ENCODE measurements around the gene IVD.

IVD gene

DNA sequence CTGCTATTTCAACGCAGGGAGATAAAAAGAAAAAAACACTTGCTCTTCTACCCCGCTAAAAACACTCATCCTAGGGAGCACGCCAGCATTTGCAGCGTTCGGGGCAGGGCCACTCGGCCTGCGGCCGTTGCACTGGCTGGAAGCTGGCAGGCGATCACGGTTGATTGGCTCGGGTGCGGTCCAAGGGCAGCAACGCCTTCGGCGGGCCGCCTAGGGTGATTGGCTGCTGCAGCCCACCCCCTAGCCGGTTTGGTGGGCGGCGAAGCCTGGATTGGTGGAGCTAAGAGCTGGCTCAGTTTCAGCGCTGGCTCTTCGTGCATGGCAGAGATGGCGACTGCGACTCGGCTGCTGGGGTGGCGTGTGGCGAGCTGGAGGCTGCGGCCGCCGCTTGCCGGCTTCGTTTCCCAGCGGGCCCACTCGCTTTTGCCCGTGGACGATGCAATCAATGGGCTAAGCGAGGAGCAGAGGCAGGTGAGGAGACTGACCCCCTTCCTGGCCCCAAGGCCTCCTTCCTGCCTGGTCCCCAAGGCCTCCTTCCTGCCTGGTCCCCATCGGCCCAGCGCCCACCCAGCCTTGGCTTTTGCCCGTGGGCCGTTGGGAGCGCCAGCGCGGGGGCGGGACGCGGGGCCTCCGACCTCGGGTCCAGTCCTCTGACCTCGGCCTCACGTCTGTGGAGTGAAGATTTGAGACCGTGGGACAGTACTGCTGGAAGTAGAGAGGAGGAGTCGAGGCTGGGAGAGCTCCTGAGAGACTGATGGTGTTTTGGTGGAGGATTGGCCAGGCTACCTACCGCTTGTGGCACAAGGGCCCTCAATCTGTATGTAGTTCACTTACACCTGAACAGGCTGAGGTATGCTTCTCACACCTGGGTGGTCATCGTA is at the start of gene IVD:
IVD (plus strand) TSS at position 295 of the 881 bp plus-strand sequence; CDS start at position 328, 33 bp downstream.
- DNase-seq (ENCODE audit: extremely low read depth in 1 of 2, low read depth in 1 of 2): peak; percentile 90 to 92

DNA sequence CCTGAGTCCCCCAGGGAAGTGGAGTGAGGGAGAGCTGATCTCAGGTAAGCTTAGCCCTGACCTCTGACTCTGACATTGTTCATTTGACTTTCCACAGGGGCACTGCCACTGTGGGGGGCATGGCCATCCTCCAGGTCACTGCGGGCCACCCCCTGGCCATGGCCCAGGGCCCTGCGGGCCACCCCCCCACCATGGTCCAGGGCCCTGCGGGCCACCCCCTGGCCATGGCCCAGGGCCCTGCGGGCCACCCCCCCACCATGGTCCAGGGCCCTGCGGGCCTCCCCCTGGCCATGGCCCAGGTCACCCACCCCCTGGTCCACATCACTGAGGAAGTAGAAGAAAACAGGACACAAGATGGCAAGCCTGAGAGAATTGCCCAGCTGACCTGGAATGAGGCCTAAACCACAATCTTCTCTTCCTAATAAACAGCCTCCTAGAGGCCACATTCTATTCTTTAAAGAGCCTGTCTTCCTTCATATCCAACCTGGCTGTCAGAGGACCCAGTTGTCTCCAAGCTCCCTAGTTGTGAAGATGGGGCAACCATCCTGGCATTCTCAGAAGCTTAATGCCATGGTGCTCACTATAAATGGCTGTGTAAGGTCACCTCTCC is 49.5 kb upstream of the IVD start:
- no peak for DNase-seq (ENCODE audit: extremely low read depth in 1 of 2, low read depth in 1 of 2)

DNA sequence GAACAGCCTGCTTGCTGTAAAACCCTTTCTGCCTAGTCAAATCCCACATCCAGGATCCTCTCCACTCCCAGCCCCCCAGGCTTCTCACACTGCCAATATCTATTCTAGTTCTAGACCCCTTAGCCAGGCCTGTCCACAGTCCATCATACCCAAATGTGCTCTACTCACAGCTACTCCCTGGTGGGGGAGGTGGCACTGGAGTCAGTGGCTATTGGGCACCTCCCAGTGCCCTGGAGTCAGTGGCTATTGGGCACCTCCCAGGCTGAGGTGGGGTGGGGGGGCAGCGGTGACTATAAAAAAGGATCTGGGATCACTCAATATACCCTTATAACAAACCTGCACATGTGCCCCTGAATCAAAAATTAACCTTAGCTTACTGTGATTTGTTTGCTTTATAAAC is 48.3 kb upstream of the IVD start:
- no peak for DNase-seq (ENCODE audit: extremely low read depth in 1 of 2, low read depth in 1 of 2)

DNA sequence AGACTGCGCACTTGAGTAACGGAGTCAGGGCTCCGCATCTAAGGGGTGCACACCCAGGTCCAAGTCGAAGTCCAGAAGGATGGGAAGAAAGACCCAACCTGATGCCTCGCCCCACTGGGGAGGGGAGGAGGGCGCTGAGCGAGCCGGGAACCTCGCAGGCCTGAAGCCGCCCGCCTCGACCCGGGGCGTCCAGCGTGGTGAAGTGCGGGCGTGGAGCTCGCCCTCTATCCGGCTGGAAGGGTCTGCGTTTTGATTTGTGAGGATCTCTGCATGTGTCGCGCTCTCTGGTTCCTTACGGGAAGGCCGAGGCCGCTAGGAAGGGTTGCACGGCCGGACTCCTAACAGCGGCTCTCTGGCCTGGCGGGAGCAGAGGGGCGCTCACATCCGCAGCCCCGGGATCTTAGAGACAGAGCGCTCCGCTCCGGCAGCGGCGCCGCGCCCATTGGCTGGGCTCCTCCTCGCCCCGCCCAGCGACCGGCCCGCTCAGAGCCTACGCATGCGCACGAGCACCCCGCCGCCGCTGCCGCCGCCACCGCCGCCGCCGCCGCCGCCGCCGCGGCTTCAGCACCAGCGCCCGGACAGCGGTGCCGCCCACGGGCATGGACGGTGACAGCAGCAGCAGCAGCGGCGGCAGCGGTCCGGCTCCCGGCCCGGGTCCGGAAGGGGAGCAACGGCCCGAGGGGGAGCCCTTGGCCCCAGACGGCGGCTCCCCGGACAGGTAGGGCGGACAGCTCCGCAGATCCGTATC is 47.7 kb upstream of the IVD start, which contains the start of gene DISP2:
DISP2 (plus strand) TSS at position 497 of the 748 bp plus-strand sequence; CDS start at position 600, 103 bp downstream.
- DNase-seq (ENCODE audit: extremely low read depth in 1 of 2, low read depth in 1 of 2): peak; percentile 70 to 72

DNA sequence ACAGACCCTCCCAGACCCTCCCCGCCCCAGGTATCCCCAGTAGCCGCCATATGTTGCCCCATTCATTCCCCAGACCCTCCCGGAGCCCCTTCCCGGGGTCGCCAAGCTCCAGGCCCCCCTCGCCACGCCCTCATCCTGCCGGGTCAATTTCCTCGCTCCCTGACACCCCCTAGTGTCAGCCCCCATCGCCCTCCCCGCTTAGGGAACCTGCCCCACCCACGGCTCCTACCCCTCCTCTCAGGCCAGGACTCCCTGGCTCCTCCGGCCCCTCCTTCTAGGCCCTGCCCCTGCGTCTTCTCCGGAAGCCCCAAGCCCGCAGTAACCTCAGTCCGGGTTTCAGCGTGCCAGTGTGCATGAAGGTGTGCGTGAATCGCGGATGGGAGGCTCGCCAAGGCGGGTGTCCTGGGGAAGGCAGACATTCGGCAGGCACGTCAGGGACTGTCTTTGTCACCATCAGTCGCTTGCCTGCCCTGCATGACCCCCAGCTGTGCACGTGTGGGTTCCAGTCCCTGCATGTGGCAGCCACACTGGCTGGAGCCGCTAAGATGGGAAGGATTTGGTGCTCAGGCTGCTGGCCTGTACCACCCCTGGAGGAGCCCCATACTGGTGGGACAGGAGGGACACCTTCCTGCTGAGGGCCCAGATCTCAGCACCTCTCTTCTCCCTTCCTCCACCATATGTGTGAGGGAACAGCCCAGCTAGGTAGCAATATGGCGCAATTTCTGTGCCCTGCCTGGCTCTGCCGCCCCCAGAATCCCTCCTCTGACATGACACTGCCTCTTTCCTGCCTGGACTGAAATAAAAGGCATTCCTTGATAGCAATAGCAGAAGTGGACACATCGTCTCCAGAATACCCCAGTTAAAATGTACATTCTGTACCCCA is 46.9 kb upstream of the IVD start:
- peak in 1 of 2 donors; percentile 10 for DNase-seq (ENCODE audit: extremely low read depth in 1 of 2, low read depth in 1 of 2)

DNA sequence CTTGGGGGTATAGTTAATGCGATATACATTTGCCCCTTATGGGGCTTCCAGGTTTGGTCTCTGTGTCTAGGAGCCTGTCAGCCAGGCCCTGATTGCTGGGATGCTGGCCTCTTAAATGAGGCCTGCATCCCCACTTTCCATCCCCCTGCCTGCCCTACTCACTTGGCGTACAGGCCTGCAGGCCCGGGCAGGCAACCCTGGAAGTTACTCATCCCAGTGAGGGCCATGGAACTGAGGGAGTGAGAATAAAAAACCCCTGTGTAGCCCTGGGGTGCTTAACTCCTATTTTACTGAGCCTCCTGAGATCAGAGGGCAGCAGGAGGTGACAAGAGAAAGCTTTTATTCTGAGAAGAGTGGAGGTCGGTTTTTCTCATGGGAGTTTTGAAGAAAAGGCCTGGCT is 45.6 kb upstream of the IVD start:
- DNase-seq (ENCODE audit: extremely low read depth in 1 of 2, low read depth in 1 of 2): no peak

DNA sequence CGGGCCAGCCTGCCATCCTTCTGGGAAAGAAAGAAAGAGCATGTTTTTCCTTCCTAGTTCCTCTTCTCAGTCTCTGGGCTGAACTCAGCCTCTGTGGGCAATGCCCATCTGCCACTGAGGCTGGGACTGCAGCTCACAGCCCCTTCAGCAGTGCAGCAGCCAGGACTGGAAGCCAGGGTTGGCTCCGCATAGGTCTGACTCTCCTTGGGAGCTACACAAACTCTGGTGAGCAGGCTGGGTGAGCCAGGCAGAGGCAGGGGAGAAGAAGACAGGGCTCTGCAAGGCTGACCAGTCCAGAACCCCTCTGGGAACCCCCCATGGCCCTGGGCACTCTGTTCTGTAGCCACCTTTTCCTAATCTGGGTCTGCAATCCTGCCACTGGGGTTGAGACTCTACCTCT is 44.0 kb upstream of the IVD start:
- no peak for DNase-seq (ENCODE audit: extremely low read depth in 1 of 2, low read depth in 1 of 2)

DNA sequence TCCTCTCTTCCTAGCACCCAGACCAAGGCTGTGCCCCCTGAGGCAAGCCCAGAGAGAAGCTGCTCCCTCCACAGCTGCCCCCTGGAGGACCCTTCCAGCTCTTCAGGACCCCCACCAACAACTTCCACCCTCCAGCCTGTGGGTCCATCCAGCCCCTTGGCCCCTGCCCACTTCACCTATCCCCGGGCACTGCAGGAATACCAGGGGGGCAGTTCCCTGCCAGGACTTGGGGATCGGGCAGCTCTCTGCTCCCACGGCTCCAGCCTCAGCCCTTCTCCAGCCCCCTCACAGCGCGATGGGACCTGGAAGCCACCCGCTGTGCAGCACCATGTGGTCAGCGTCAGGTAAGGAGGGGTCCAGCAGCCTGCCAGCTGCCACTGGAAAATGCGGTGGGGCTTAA is 42.0 kb upstream of the IVD start:
- no peak for DNase-seq (ENCODE audit: extremely low read depth in 1 of 2, low read depth in 1 of 2)

DNA sequence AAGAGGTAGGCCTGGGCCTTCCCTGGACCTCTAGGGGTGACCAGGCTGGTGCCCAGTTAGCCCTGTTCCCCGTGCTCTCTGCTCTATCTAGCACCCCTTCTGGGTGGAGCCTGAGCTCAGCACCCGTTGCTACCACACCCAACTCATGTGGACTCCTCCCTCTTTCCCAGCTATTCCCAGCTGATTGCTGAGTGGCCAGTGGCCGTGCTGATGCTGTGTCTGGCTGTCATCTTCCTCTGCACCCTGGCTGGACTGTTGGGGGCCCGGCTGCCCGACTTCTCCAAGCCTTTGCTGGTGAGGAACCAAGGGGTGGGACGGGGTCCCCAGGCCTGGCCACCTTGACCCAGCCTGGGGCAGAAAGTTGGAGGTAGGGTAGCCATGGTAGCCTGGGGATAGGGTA is 41.3 kb upstream of the IVD start:
- no peak for DNase-seq (ENCODE audit: extremely low read depth in 1 of 2, low read depth in 1 of 2)

DNA sequence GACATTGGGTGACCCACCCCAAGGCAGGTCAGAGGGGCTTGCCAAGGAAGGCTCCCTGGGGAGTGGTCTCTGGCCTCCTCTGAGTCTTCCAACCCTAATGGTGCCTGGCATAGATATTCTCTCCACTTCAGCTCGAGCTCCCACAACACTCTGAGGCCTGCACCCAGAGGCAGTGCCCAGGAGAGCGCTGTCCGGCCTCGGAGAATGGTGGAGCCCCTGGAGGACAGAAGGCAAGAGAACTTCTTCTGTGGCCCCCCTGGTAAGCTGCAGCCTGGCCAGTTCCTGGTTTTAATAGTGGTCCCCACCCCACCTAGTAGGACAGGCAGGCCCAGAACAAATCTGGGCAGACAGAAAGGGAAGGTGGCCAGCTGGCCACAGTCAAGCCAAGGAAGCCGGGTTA is 40.6 kb upstream of the IVD start:
- no peak for DNase-seq (ENCODE audit: extremely low read depth in 1 of 2, low read depth in 1 of 2)

DNA sequence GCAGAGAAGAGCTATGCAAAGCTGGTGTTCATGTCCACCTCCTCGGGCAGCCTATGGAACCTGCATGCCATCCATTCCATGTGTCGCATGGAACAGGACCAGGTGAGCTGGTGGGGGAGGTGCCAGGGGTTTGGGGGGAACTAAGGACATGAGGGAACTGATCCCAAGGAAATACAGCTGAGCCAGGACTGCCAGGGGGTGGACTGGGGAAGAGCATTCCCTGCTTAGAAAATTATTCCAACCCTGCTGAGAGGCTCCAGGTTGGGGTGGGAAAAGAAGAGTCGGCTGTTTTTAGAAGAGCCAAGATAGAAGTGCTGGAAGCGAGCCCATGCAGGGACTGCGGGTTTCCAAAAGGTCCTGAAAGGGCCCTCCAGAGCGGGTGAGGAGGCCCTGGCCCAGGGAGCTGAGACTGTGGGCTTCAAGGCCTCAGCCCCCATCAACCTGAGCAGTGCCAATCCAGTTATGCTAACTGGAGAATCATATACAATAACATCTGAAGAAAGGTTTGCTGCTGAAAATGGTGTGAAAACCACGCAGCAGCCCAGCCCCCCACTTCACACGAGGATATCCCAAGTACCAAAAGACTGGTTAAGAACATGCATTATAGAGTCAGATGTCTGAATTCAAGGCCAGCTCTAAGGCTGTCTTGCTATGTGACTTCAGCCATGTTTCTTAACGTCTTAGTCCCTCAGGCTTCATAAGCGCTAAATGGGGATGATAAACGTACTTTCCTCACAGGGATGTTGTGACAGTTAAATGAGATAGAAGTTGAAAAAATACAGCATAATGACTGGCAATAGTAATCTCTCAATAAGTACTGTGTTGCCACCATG is 39.8 kb upstream of the IVD start:
- DNase-seq (ENCODE audit: extremely low read depth in 1 of 2, low read depth in 1 of 2): no peak

DNA sequence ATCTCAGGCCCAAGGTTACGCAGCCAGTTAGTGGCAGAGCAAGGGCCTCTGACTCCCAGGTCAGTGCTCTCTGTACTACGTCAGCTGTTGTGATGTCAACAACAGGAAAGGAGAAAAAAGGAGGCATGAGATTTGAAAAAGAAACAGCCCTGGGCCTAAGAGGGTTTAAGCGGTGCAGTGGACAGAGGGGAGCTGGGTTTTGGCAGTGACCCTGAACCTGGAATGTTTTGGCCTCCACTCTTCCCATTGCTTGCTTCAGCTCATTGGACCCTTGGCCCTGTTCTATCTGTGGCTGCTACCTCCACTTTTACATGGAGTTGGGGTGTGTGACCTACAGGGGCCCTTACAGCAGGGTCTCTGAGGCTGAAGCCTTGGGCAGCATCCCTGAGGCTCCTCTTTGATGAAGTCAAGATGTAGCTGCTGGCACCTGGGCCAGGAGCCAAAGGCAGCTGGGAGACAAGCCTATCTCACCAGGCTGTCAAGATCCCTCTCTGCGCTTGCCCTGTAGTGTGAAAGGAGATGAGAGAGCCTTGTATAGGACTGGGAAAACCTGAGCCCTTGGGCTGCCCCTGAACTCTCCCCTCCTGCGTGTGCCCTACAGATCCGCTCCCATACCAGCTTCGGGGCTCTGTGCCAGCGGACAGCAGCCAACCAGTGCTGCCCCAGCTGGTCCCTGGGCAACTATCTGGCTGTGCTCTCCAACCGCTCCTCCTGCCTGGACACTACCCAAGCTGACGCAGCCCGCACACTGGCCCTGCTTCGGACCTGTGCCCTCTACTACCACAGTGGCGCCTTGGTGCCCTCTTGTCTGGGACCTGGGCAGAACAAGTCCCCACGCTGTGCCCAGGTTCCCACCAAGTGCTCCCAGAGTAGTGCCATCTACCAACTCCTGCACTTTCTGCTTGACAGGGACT is 38.9 kb upstream of the IVD start:
- no peak for DNase-seq (ENCODE audit: extremely low read depth in 1 of 2, low read depth in 1 of 2)

DNA sequence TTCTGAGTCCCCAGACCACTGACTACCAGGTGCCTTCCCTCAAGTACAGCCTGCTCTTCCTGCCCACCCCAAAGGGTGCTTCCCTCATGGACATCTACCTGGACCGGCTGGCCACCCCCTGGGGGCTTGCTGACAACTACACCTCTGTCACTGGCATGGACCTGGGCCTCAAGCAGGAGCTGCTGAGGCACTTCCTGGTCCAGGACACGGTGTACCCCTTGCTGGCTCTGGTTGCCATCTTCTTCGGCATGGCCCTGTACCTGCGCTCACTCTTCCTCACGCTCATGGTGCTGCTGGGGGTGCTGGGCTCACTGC is 38.3 kb upstream of the IVD start:
- DNase-seq (ENCODE audit: extremely low read depth in 1 of 2, low read depth in 1 of 2): no peak

DNA sequence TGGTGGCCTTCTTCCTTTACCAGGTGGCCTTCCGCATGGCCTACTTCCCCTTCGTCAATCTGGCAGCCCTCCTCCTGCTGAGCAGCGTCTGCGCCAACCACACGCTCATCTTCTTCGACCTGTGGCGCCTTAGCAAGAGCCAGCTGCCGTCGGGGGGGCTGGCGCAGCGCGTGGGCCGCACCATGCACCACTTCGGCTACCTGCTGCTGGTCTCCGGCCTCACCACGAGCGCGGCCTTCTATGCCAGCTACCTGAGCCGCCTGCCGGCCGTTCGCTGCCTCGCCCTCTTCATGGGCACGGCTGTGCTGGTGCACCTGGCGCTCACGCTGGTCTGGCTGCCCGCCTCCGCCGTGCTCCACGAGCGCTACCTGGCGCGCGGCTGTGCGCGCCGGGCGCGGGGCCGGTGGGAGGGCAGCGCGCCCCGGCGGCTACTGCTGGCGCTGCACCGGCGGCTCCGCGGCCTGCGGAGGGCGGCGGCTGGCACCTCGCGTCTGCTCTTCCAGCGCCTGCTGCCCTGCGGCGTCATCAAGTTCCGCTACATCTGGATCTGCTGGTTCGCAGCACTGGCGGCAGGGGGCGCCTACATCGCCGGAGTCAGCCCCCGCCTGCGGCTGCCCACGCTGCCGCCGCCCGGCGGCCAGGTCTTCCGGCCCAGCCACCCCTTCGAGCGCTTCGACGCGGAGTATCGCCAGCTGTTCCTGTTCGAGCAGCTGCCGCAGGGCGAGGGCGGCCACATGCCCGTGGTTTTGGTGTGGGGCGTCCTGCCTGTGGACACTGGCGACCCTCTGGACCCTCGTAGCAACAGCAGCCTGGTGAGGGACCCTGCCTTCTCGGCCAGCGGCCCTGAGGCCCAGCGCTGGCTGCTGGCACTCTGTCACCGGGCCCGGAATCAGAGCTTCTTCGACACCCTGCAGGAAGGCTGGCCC is 37.6 kb upstream of the IVD start:
- DNase-seq (ENCODE audit: extremely low read depth in 1 of 2, low read depth in 1 of 2): peak; percentile 76

DNA sequence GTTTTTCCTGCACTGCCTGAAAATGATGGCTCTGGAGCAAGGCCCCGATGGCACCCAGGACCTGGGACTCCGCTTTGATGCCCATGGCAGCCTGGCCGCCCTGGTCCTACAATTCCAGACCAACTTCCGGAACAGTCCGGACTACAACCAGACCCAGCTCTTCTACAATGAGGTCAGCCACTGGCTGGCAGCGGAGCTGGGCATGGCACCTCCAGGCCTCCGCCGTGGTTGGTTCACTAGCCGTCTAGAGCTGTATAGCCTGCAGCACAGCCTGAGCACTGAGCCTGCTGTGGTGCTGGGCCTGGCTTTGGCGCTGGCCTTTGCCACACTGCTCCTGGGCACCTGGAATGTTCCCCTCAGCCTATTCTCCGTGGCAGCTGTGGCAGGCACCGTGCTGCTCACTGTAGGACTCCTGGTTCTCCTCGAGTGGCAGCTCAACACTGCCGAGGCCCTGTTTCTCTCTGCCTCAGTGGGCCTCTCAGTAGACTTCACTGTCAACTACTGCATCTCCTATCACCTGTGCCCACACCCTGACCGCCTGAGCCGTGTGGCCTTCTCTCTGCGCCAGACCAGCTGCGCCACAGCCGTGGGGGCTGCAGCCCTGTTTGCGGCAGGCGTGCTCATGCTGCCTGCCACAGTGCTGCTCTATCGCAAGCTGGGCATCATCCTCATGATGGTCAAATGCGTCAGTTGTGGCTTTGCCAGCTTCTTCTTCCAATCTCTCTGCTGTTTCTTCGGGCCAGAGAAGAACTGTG is 36.7 kb upstream of the IVD start:
- DNase-seq (ENCODE audit: extremely low read depth in 1 of 2, low read depth in 1 of 2): no peak

DNA sequence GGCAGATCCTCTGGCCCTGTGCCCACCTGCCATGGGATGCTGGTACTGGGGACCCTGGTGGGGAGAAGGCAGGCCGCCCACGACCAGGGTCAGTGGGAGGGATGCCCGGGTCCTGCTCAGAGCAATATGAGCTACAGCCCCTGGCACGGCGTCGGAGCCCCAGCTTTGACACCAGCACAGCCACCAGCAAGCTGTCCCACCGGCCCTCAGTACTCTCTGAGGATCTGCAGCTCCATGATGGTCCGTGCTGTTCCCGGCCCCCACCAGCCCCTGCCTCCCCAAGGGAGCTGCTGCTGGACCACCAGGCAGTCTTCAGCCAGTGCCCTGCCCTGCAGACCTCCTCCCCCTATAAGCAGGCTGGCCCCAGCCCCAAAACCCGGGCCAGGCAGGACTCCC is 36.1 kb upstream of the IVD start:
- no peak for DNase-seq (ENCODE audit: extremely low read depth in 1 of 2, low read depth in 1 of 2)

DNA sequence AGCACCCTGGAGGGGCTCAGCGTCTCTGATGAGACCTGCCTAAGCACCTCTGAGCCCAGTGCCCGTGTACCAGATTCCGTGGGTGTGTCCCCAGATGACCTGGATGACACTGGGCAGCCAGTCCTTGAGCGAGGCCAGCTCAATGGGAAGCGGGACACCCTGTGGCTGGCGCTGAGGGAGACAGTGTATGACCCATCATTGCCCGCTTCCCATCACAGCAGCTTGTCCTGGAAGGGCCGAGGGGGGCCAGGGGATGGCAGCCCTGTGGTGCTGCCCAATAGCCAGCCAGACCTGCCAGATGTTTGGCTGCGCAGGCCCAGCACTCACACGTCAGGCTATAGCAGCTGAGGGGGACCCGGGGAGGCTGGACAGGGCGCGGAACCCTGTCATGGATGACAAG is 35.6 kb upstream of the IVD start:
- no peak for DNase-seq (ENCODE audit: extremely low read depth in 1 of 2, low read depth in 1 of 2)
